Endothelial cell of hepatic sinusoid (primary cell): ENCODE data around the gene CD200.
"Not testable (repeated sequence)": the region's sequence is repeated elsewhere in the genome, so short reads cannot be mapped to it uniquely, and the experiment has no call there.

Experiments
- in situ Hi-C: cut with HindIII; loops from 2 replicates; pipeline ENCODE4 v1.10.0; 2017; ENCODE audit warnings: low sequenced_read_pairs

The CD200 gene

GRCh38 chr3:112355307-112355687, 22.3 kb downstream of the CD200 start:
- in situ Hi-C loops: no loop called here

GRCh38 chr3:112357930-112358780, 25.2 kb downstream of the CD200 start:
- in situ Hi-C loops: no loop called here

- in situ Hi-C loops: no loop called here
Observed at GRCh38 chr3:112360561-112360960, 27.6 kb downstream of the CD200 start.

DNA sequence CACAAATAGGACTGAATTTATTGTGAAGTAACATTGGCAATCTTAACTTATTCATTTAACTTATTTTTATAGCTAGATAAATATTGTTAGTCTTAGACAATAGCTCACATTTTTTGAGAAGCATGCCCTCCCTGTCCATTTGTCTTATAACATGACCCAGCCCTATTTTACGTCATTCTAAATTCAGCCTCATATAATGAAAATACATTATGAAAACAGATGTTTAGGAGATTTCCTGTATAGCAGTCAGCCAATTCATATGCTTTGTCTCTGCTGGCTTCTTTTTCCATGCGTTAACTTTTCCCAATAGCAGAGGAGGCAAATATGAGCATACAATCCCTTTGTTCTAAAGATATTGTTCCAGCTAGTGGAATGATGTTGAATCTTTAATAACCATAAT, 29.3 kb downstream of the CD200 start:
- in situ Hi-C loops: no loop called here

DNA sequence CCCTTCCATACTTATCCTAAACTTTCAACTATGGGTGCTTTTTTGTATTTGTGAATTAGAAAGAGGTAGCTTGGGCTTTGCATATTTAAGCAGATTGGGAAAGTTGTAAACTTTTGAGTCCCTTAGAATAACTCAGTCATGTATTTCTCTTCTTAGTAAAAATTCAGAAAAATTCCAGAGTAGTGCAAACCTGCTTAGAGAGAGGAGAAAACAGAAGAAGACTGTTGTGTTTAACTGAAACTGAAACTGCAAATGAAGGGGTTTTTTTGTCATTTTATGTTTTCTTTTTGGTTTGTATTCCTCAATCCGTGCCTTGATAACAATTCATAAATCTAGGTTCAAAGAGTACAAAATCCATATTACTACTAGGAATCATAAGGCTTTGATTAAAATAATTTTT, 31.3 kb downstream of the CD200 start:
- in situ Hi-C loops: no loop called here

DNA sequence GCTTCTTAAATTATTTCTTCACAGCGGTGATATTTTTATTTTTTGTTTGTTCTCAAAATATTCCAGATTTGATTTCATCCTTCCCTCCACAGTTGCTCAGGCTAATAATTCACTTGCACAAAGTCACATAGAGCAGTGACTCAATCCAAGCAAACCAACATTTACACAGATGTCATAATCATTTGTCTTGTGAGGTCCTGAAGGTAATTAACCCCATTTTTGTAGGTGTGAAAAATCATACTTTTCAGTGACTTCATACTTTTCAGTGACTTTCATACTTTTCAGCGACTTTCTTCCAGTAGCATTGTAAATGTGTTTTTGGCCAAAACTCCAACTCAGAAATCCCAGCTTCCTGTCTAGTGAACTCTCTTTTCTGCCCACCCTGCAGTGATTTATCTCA, 32.1 kb downstream of the CD200 start:
- in situ Hi-C loops: no loop called here

- in situ Hi-C loops: no loop called here
Observed at GRCh38 chr3:112365636-112366035, 32.7 kb downstream of the CD200 start.

GRCh38 chr3:112366522-112366921, 33.6 kb downstream of the CD200 start:
- in situ Hi-C loops: no loop called here

DNA sequence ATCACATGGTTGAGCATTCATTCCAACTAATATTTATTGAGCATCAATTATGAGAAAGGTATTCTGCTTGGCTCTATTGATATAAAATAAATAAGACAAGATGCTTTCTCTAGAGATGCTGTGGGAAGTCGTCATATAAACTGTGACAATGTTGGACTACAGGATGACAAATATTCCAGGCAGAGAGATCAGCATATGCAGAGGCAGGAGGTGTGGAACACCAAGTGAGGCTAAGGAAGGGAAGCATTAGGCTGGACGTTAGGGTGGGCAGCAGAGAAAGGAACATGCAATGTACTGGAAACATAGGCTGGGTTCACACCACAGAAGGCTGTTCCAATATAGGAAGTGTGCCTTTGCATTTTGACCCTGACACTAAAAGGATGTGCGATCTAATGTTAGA, 38.6 kb downstream of the CD200 start:
- in situ Hi-C loops: no loop called here

DNA sequence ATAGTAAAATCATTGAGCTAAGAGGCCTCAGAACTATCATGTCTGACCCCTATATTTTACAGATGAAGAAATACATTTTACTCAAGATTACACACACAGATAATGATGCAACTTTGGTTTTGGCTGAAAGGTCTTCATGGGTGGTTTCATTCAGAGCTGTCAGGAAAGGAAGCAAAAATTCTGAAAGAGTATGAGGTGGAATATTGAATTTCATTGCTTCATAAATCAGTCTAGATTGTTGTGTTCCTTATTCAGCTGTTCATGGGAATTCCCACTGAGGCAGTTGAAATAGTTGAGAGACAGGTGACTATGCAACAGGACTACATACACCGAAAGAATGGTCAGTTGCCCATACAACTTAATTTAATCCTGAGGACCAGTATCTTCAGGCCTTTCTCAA, 39.4 kb downstream of the CD200 start:
- in situ Hi-C loops: no loop called here

- in situ Hi-C loops: no loop called here
Observed at GRCh38 chr3:112373476-112373875, 40.5 kb downstream of the CD200 start.

GRCh38 chr3:112373924-112374323, 41.0 kb downstream of the CD200 start:
- in situ Hi-C loops: no loop called here

- in situ Hi-C loops: no loop called here
Observed at GRCh38 chr3:112374333-112374734, 41.4 kb downstream of the CD200 start.

GRCh38 chr3:112375117-112375516, 42.2 kb downstream of the CD200 start:
- in situ Hi-C loops: no loop called here

- in situ Hi-C loops: no loop called here
Observed at GRCh38 chr3:112376241-112376911, 43.4 kb downstream of the CD200 start.

GRCh38 chr3:112376992-112377391, 44.0 kb downstream of the CD200 start:
- in situ Hi-C loops: no loop called here

DNA sequence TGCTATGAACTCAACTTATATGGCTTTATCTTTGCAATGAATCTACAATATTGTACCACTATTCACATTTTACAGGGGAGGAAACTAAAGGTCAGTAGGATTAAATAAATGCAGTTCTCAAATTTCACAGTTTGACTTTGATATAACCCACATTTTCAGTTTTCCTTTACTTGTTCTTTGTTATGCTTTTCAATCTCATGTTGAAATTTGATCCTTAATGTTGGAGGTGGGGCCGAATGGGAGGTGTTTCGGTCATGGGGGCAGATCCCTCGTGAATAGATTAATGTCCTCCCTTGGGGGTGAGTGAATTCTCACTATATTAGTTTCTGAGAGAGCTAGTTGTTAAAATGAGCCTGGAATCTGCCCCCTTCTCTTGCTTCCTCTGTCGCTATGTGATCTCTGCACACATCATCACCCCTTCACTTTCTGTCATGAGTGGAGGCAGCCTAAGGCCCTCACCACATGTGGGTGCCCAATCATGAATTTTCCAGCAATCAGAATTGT, 44.7 kb downstream of the CD200 start:
- in situ Hi-C loops: no loop called here

DNA sequence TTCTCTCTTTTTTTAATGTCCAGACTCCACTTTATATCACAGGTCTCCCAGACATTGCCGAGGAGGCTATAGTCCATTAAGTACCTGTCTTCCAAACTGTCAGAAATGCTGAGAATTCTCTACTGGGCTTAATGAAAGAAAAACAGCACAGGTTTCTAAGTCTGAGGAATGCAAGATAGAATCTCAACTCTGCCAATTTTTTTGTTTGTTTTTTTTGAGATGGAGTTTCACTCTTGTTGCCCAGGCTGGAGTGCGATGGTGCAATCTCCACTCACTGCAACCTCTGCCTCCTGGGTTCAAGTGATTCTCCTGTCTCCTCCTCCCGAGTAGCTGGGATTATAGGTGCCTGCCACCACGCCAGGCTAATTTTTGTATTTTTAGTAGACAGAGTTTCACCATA, 45.4 kb downstream of the CD200 start:
- in situ Hi-C loops: not testable (repeated sequence)

- in situ Hi-C loops: no loop called here
Observed at GRCh38 chr3:112379020-112379690, 46.2 kb downstream of the CD200 start.

- in situ Hi-C loops: no loop called here
Observed at GRCh38 chr3:112381673-112382542, 49.0 kb downstream of the CD200 start.
